Kidney capillary endothelial cell (primary cell): ENCODE results near the gene PAPLN.
A peak's percentile ranks its signal among the peaks of the same experiment; 100 is the strongest.

ENCODE experiments used
- DNase-seq: peaks from one replicate; pipeline ENCODE4 v3.0.0-alpha.2; 2018; ENCODE audit warnings: low spot score

PAPLN gene

DNA sequence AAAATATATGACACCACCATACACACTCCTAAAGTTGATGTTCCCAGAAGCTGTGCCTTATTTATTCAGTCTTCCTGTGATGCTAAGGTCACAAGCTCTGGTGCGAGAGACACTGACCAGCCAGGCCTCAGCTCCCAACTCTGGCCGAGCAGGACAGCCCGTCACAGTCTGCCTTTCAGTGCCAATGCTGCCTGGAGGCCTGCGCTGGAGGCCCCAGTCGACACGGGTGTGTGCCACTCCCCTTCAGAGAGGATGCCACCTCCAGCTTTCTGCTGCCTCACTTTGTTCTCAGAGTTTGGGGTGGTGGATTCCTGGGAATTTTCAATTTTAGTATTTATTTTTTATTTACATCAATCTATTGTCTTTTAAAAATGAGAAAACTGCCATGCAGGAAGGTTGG lies 7.3 kb upstream of the PAPLN start:
- DNase-seq = no peak

DNA sequence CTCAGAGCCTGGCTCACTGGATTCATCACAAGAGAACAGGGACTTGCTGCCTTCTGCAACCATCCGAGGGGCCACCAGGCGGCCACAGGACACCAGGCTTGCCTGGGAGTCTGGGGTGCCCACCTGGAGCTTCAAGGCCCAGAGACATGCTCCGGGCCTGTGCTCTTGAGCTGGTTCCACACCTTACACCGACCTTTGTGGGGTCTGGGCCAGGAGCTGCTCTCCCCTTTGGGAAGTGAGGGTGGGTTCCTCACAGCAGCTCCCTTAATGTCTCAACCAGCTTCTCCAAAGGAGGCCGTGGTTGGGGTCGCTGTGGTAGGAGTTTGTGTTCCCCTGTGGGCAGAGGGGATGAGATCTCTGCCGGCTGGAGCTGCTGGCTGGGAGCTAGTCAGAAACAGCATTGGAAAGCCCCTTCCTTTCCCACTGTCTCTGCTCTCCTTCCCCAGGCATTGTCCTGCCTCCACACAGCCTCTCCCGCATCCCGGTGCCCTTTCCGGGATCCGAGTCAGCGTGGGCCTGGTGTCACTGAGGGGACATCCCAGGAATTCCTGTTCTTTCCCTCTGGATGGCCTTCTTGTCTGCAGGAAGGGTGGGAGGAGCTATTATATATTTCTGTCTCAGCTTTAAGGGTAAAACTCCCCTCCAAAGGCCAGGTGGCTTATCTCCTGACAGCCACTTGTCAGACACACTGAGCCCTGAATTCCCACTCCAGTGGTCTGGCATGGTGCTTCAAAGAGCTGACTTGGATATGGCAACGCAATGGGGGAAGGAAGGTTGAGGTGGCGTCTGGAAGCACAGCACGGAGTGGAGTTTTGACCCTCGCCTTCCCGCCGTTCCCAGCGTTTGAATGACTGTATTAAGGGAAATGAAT lies 5.1 kb upstream of the PAPLN start:
- peak; percentile 47 for DNase-seq

DNA sequence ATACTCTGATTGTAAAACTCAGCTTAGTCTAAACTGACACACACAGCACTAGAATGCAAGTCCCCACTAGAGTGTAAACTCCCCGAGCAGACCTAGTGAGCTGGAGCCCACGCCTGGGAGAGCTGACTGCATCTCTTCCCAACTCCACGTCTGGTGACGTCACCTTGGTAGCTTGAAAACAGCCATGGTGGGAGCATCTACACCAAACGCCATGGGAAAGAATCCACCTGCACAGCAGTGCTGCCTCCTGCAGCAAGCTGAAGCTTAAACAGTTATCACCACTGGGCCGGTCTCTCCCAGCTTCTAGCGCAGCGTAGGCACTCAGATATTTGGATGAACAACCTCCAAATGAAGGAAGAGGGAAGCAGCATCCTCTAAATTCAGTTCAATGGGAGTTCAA lies 4.3 kb upstream of the PAPLN start:
- DNase-seq = no peak

- DNase-seq = no peak
These were observed 3.7 kb upstream of the PAPLN start for GRCh38 chr14:73233564-73233963.

GRCh38 chr14:73234029-73234428 lies 3.3 kb upstream of the PAPLN start:
- DNase-seq = no peak

DNA sequence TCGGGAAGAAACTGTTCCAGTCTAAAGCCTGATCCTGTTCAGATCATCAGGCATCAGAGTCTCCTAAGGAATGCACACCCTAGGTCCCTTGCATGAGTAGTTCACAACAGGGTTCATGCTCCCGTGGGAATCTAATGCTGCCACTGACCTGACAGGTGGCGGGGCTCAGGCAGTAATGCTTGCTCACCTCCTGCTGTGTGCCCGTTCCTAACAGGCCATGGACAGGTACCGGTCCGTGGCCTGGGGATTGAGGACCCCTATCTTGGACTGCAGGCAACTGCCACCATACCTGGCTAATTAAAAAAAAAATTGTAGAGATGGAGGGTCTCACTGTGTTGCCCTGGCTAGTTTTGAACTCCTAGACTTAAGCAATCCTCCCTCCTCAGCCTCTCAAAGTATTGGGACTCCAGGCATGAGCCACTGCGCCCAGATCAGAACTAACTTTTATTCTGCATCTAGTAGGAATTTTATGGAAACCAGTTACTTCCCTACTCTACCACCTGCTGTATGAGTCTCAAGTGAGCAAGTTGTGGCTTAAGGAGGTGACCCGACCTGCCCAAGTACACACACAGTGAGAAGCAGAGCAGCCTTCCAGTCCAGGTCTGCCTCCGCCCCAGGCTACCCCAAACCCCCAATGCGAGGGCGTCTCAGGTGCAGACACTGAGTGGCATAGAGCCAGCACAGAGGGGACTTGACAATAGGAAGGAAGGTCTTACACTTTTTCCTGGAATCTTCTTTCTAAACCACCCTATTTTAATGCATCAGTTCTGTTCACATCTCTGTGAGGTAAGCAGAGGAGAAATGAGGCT lies 2.5 kb upstream of the PAPLN start:
- DNase-seq = no peak

DNA sequence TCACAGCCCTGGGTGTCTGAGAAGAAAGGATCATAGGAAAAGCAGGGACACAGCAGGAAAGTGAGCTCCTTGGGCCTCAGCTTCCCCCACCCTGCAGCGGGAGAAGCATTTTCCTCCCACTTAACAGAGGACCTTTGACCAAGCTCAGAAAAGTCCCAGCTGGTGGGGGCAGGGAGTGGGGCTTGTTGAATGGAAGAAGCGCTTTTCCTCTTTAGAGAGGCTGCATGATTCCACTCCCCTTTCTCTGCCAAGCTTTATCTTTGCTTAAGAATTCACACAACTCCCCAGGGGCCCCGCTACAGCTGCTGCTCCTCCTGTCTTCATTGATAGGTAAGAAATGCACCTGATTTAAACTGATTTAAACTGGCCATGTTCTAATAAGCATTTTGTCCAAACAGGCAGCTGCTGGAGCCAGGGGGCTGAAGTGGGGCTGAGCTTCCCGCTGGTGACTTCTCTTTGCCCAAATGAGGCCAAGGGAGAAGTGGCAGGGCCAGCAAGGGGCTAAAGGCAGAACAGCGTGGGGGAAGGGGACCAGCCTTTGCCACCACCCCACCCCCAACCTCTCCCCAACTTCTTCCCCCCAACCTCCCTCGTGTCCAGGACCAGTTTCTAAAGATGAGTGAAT lies 1.7 kb upstream of the PAPLN start:
- no peak for DNase-seq

DNA sequence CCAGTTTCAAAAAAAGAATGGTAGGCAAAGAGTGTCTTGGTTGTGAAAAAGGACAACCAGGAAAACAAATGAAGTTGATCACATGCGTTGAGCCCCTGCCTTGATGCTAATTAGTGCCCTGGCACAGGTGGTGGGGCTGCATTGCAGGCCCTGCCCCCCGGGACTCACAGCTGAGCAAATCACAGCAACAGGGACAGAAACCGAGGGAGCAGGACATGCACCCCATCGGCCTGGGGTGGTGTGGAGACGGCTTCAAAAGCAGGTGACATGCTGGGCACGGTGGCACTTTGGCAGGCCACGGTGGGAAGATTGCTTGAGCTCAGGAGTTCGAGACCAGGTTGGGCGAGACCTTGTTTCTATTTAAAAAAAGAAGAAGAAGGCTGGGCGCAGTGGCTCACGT lies 1.1 kb upstream of the PAPLN start:
- no peak for DNase-seq

DNA sequence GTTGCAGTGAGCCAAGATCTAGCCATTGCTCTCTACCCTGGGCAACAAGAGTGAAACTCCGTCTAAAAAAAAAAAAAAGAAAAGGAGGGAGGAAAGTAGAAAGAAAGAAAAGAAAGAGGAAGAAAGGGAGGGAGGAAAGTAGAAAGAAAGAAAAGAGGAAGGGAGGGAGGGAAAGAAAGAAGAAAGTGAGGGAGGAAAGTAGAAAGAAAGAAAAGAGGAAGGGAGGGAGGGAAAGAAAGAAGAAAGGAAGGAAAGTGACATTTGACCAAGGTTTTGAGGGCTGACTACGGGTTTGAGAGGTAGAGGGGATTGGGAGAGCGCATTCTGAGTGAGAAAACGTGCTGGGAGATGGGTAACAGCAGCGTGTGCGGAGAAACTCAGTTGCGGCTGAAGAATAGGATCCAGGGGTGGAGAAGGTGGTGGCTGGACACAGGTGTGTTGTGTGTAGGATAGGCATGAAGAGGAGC lies 521 bp upstream of the PAPLN start:
- DNase-seq = no peak

- DNase-seq = no peak
These were observed 599 bp downstream of the PAPLN start for GRCh38 chr14:73237786-73238423.

DNA sequence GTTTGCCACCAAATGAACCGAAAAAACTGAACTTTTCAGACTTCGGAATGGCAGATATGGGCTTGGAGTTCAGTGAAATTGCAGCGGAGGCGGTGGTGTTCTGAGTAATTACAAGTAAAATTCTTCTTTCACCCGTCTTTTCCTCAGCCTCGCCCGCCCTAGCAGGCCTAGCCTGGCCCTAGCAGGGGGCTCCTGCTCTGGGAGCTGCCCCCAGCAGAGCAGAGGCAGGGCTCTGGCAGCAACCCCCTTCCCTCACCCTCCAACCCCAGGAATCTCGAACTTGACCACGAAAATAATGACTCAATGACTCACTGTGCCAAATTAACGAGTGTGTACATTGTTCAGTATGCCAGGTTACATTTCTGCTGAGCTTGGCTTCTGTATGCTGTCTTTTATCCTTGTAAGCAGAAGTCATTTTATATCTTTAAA lies 1.1 kb downstream of the PAPLN start:
- DNase-seq = no peak

DNA sequence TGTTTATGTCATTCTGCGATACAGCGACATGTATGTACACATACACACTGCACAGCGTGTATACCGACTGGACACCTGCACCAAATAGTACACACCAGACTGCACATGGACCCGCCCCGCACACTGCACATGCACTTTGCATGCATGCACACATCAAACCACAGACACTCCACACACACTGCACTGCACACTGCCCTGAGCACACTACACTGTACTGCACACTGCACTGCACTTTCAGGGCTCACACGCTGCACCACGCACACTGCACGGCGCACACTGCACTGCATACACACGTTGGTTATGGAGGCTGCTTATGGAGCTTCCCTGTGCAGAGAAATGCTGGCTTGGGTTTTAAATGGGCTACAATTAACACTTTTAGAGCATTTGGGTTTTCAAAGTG lies 1.6 kb downstream of the PAPLN start:
- no peak for DNase-seq

GRCh38 chr14:73239393-73240241 lies 2.3 kb downstream of the PAPLN start:
- DNase-seq = no peak

- DNase-seq = no peak
These were observed 3.6 kb downstream of the PAPLN start for GRCh38 chr14:73240816-73241480.

DNA sequence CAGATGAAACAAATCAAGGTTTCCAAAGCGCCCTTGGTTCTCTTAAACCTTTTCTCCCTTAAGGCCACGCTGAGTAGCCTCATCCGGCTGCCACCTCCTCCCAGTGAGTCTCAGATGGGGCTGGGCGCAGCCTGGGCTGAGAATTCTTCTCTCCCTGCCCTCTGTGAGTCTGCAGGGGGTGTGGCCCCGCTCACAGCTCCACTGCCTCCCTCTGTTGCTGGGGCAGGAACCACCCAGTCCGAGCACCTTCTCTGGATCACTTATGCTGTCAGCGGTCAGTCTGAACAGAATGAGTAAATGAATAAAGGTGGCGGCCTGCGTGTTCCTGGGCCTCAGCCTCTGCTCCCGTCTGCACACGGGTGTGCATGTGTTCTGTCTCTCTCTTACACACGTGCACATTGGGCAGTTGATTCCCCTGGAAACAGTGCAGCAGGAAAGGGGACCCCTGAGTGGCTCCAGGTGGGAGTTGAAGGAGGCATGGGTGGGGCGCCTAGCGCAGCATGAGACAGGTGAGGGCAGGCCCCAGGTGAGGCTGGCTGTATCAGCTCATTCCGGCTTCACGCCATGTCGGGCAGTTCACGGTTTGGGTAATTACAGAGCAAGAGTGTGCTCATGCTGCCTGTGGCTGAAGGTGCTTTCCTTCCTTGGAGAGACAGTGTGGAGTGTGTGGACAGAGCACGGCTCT lies 4.3 kb downstream of the PAPLN start:
- DNase-seq = no peak

DNA sequence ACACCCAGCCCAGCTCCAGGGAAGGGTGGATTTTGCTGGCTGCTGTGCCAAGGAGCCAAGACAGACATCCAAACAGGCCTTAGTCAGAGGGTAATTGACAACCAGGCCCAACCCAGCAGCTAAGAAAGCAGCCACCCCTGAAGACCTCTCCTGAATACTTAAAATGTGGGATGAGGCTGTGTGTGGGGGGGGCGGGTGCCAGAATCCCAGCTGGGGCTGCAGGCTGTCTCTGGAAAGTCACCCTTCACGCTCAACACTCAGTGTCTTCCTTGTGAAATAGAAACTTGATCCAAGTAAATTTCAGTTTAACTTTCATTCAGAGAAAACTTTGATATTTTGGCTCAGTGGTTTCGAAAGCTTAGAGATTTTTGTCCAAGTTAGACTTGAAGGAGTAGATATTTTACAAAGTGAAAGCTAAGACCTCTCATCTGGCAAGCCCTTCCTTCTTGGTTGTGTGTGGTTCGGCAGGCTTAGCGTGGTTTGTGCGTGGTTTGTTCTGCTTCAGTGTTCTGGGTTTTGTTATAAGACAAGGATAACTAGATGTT lies 5.1 kb downstream of the PAPLN start:
- no peak for DNase-seq

- DNase-seq = no peak
These were observed 6.0 kb downstream of the PAPLN start for GRCh38 chr14:73243341-73243740.

- no peak for DNase-seq
These were observed 6.4 kb downstream of the PAPLN start for GRCh38 chr14:73243748-73244147.

- no peak for DNase-seq
These were observed 7.4 kb downstream of the PAPLN start for GRCh38 chr14:73244541-73245290.
